IMR-90 (cell line): ENCODE measurements around the gene FBXL14.

ENCODE experiments used
- CEBPB ChIP-seq: IDR thresholded peaks from 2 replicates; pipeline ENCODE4 v1.6.1; 2012; ENCODE audit warnings: low read depth, low read length, improper control_type of control experiment
- CHD1 ChIP-seq: IDR thresholded peaks from 2 replicates; pipeline ENCODE4 v1.6.1; 2012; ENCODE audit warnings: low read depth, low read length, improper control_type of control experiment
- CTCF ChIP-seq: conservative IDR thresholded peaks from 2 replicates; pipeline ENCODE4 v1.5.1; 2012; ENCODE audit warnings: mild to moderate bottlenecking, low read depth, low read length, improper control_type of control experiment
- POLR2A ChIP-seq: IDR thresholded peaks from 2 replicates; pipeline ENCODE4 v1.6.1; 2012; ENCODE audit warnings: mild to moderate bottlenecking, low read depth, low read length
- RFX5 ChIP-seq: IDR thresholded peaks from 2 replicates; pipeline ENCODE4 v1.8.0; 2012; ENCODE audit warnings: low read depth, mild to moderate bottlenecking, low read length, moderate library complexity

GRCh38 chr12:1525858-1526257 is 68.5 kb downstream of the FBXL14 start:
- TF ChIP-seq CHD1 = no peak
- no peak for TF ChIP-seq CTCF
- TF ChIP-seq POLR2A = no peak
- no peak for TF ChIP-seq CEBPB
- no peak for TF ChIP-seq RFX5
